A673 (cell line): ENCODE results near the gene RTP3.

Experiments
- CTCF ChIP-seq: fragments of 300-800, 200-600 bp; sonication (generic); conservative IDR thresholded peaks from 2 replicates; pipeline ENCODE4 v1.5.1; 2017; ENCODE audit warnings: low read depth, mild to moderate bottlenecking, antibody characterized with exemption, low read length, moderate library complexity, mixed read lengths
- EZH2 ChIP-seq: fragments of 200-600 bp; sonication (generic); IDR thresholded peaks from 2 replicates; pipeline ENCODE4 v1.6.1; 2017; ENCODE audit warnings: borderline replicate concordance, low read depth, mild to moderate bottlenecking, mixed read lengths, antibody characterized with exemption, low read length; ENCODE audit not compliant: poor library complexity, severe bottlenecking

GRCh38 chr3:46542801-46543201, 45.0 kb downstream of the RTP3 start:
- no peak for TF ChIP-seq CTCF
- TF ChIP-seq EZH2 = no peak
